Prostate gland (tissue), 2 donors: ENCODE measurements around the gene KCNT2.

ENCODE experiments used
- CTCF ChIP-seq, 4 experiments: fragments of 200-600 bp in 2 of 4; fragments of 450-650 bp in 2 of 4; sonication (generic) in 2 of 4; IDR thresholded peaks; 1 replicate in 3 of 4; 2 replicates in 1 of 4; pipeline ENCODE4 v1.5.1; 2016 to 2019; ENCODE audit warnings: antibody characterized with exemption in 4 of 4, mild to moderate bottlenecking in 2 of 4, moderate library complexity in 2 of 4
- POLR2AphosphoS5 ChIP-seq: sonication (generic); formaldehyde crosslinking; IDR thresholded peaks from one replicate; pipeline ENCODE4 v1.6.1; 2017; ENCODE audit warnings: antibody characterized with exemption

GRCh38 chr1:196477262-196477661 lies 131.0 kb downstream of the KCNT2 start:
- TF ChIP-seq POLR2AphosphoS5 (no peak), CTCF (IDR thresholded peaks at IDR 0.05) (no peak)
